ENCODE measurements around the gene CEP131. TPM values are rescaled to one million over a fixed set of nuclear protein-coding genes. Genes with fewer than 3 reads are reported as not detected.

The CEP131 gene
- total and polyA plus RNA-seq, 2 of the 8 experiments (the other 6 are each of a cell fraction or from before 2014, with no cell fraction given) = 5.9 to 23.2 TPM

DNA sequence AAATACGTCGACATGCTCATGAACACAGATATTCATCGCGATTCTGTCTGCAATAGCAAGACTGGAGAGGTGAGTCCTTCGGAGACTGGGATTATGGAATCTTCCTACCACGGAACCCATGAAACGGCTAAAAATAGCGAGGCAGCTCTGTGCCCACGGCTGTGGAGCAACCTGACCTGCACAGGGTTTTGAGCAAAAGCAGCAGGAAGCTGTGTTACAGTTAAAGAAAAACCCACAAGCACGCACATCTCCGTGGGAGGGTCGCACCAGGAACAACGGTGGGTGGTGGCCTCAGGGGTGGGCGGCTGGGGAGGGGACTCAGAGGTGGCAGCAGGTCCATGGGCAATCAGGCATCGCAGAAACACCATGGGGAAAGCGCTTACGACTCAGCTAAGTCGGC lies 47.5 kb upstream of the CEP131 start:
- no peaks in the 10 kb centered on the region for H3K79me2 ChIP-seq (ENCODE audit: control insufficient read depth in 1 of 2, insufficient read depth in 2 of 2, low read length in 2 of 2)
- no peak overlapping the region for H2BK15ac ChIP-seq (ENCODE audit: low read length)
- H2BK20ac ChIP-seq (ENCODE audit: low read length) = no peak overlapping the region
- no peak overlapping the region for H4K5ac ChIP-seq (ENCODE audit: insufficient read length, low read depth, low read length)
- DNase-seq (ENCODE audit: low read depth in 1 of 2, low spot score in 2 of 2) = no peak
- FAIRE-seq = no peak
- no peak overlapping the region for H3K56ac ChIP-seq (replicated peaks; ENCODE audit: insufficient read length, low read depth, low read length)
- TF ChIP-seq RXRA (IDR thresholded peaks at IDR 0.05; ENCODE audit: insufficient read depth, low read depth, low read length) = no peak
- TF ChIP-seq CHD1 (IDR thresholded peaks at IDR 0.05; ENCODE audit: low read depth, low read length) = no peak
- no peak for TF ChIP-seq CREB1 (IDR thresholded peaks at IDR 0.05)
- no peak for TF ChIP-seq BCL11A (IDR thresholded peaks at IDR 0.05; ENCODE audit: low read depth in 2 of 2, low read length in 2 of 2)
- TF ChIP-seq GABPA (IDR thresholded peaks at IDR 0.05; ENCODE audit: borderline replicate concordance, insufficient read depth, low read length) = no peak
- no peak for TF ChIP-seq SIRT6 (IDR thresholded peaks at IDR 0.05; ENCODE audit: low read length)
- no peak for TF ChIP-seq TAF7 (optimal IDR thresholded peaks at IDR 0.05; ENCODE audit: borderline replicate concordance, low read depth, low read length)
- TF ChIP-seq ASH2L (IDR thresholded peaks at IDR 0.05; ENCODE audit: low read length) = no peak
- H3K23me2 ChIP-seq (ENCODE audit: low read depth, low read length) = no peaks in the 10 kb centered on the region
- no peak overlapping the region for H2AFZ ChIP-seq (ENCODE audit: low read length)
- CTCF ChIA-PET (ENCODE audit: partially characterized antibody) = interaction anchor here (1.1 to 1.7 kb wide), 2 partner anchors 18 to 292 kb away, joined by 5 to 7 read pairs; no protein-coding TSS in a partner anchor
- H3K14ac ChIP-seq (ENCODE audit: insufficient read length) = no peak overlapping the region
- POLR2A ChIA-PET (ENCODE audit: partially characterized antibody) = interaction anchor here (1.6 kb wide), 1 partner anchor 9 kb away, joined by 3 read pairs; no protein-coding TSS in a partner anchor
- H4K8ac ChIP-seq (ENCODE audit: extremely low read depth, insufficient read depth, low read length) = no peak overlapping the region
- no peak overlapping the region for H2BK12ac ChIP-seq (ENCODE audit: low read depth, low read length)
- H3K9me3 ChIP-seq (ENCODE audit: insufficient read depth in 2 of 2, low read depth in 1 of 2, low read length in 1 of 2) = no peaks in the 10 kb centered on the region
- no peak overlapping the region for H3K4ac ChIP-seq (replicated peaks; ENCODE audit: insufficient read length, low read depth, low read length)
- no peak overlapping the region for H2AK5ac ChIP-seq (ENCODE audit: low read depth, low read length)
- H2BK120ac ChIP-seq (replicated peaks; ENCODE audit: low read depth, low read length) = no peak overlapping the region
- H3K27ac ChIP-seq (ENCODE audit: low read depth, low read length) = no peak overlapping the region
- H3K4me2 ChIP-seq (ENCODE audit: insufficient read depth in 1 of 2, low read depth in 2 of 2, low read length in 2 of 2) = no peak overlapping the region
- H3K36me3 ChIP-seq (ENCODE audit: control insufficient read depth in 2 of 4, insufficient read depth in 4 of 4, low read length in 3 of 4) = peaks cover 0 to 19% (median 2%) of the 10 kb centered on the region in 4 experiments; a peak in 3 of 8 replicates
- H3K27me3 ChIP-seq (replicated peaks in 1 of 4; ENCODE audit: control insufficient read depth in 3 of 4, extremely low read depth in 1 of 4, insufficient read depth in 3 of 4, low read length in 3 of 4) = no peaks in the 10 kb centered on the region
- no peaks in the 10 kb centered on the region for H3K4me1 ChIP-seq (replicated peaks in 1 of 4; ENCODE audit: control insufficient read depth in 3 of 4, insufficient read depth in 4 of 4, low read length in 3 of 4)
- H4K20me1 ChIP-seq (replicated peaks in 1 of 2; ENCODE audit: control insufficient read depth in 1 of 2, insufficient read depth in 2 of 2, low read length in 2 of 2) = peaks cover 6% of the 10 kb centered on the region in 2 experiments
- peaks cover 5% of the 10 kb centered on the region; the same call in 1 of the 2 replicates for H3K79me1 ChIP-seq (ENCODE audit: low read depth, low read length)
- no peak overlapping the region for H3K4me3 ChIP-seq (ENCODE audit: extremely low read depth in 1 of 4, insufficient read depth in 2 of 4, low read depth in 3 of 4, low read length in 4 of 4)
- H3K18ac ChIP-seq (ENCODE audit: extremely low read depth, low read length) = no peak overlapping the region
- H3K9ac ChIP-seq (replicated peaks in 1 of 4; ENCODE audit: extremely low read depth in 1 of 4, low read depth in 3 of 4, low read length in 3 of 4) = no peak overlapping the region
- H2BK5ac ChIP-seq (ENCODE audit: low read depth, low read length) = no peak overlapping the region
- no peak overlapping the region for H3K23ac ChIP-seq (ENCODE audit: insufficient read length)
- no peak overlapping the region for H4K91ac ChIP-seq (replicated peaks; ENCODE audit: insufficient read length, low read length)
- WGBS, 2 experiments (ENCODE audit: extremely low coverage in 1 of 2, insufficient coverage in 1 of 2, insufficient read length in 1 of 2, insufficient replicate concordance in 2 of 2, low coverage in 1 of 2, low lambda C conversion rate in 2 of 2, missing lambda C conversion rate in 1 of 2) = 95% methylated on average over 17 of the region's 18 CpGs; no CpG with 5 or more reads in 1 of the 2 experiments

Data from H1 (cell line).